SK-N-SH treated with all-trans-retinoic acid at 6 μM for 48 hours (cell line): ENCODE results near the gene TRIM8.

Source experiments
- ATAC-seq: fragments of 200-7000 bp; cut with Tn5 transposase; 3 replicates; pipeline ENCODE4 v1.9.1; 2020; ENCODE audit warnings: mild to moderate bottlenecking, moderate library complexity
- ARNTL ChIP-seq: fragments of 450-650 bp; formaldehyde crosslinking; IDR thresholded peaks from 2 replicates; pipeline ENCODE4 v1.5.0; 2020; ENCODE audit warnings: low read depth, mild to moderate bottlenecking, moderate library complexity, borderline replicate concordance
- BACH2 ChIP-seq: fragments of 250-450 bp; sonication (Bioruptor Pico); IDR thresholded peaks from 2 replicates; pipeline ENCODE4 v1.9.0; 2021; ENCODE audit warnings: mild to moderate bottlenecking, borderline replicate concordance
- CSDC2 ChIP-seq: fragments of 250-450 bp; sonication (Bioruptor Pico); IDR thresholded peaks from 2 replicates; pipeline ENCODE4 v1.5.0; 2020; ENCODE audit warnings: mild to moderate bottlenecking, moderate library complexity
- CSRNP3 ChIP-seq: fragments of 250-450 bp; sonication (Bioruptor Pico); IDR thresholded peaks from 2 replicates; pipeline ENCODE4 v1.5.1; 2021; ENCODE audit warnings: mild to moderate bottlenecking, moderate library complexity
- ESRRG ChIP-seq: fragments of 250-450 bp; sonication (Bioruptor Pico); IDR thresholded peaks from 2 replicates; pipeline ENCODE4 v1.6.1; 2021; ENCODE audit warnings: mild to moderate bottlenecking
- GLIS3 ChIP-seq: fragments of 250-450 bp; sonication (Bioruptor Pico); IDR thresholded peaks from 2 replicates; pipeline ENCODE4 v1.5.0; 2020; ENCODE audit warnings: mild to moderate bottlenecking, moderate library complexity
- ISL1 ChIP-seq: fragments of 250-450 bp; sonication (Bioruptor Pico); IDR thresholded peaks from 2 replicates; pipeline ENCODE4 v2.1.2; 2022; ENCODE audit warnings: mild to moderate bottlenecking, moderate library complexity
- PATZ1 ChIP-seq: fragments of 250-450 bp; sonication (Bioruptor Pico); IDR thresholded peaks from 2 replicates; pipeline ENCODE4 v1.8.0; 2020; ENCODE audit warnings: mild to moderate bottlenecking, moderate library complexity, borderline replicate concordance
- POU6F1 ChIP-seq: fragments of 250-450 bp; sonication (Bioruptor Pico); IDR thresholded peaks from 2 replicates; pipeline ENCODE4 v1.8.0; 2021; ENCODE audit warnings: low read depth, mild to moderate bottlenecking, moderate library complexity, borderline replicate concordance
- PPARA ChIP-seq: fragments of 250-450 bp; sonication (Bioruptor Pico); IDR thresholded peaks from 2 replicates; pipeline ENCODE4 v1.5.0; 2020; ENCODE audit warnings: mild to moderate bottlenecking, borderline replicate concordance
- RARB ChIP-seq: fragments of 250-450 bp; sonication (Bioruptor Pico); IDR thresholded peaks from 2 replicates; pipeline ENCODE4 v1.8.0; 2021; ENCODE audit warnings: mild to moderate bottlenecking, moderate library complexity
- SNAI2 ChIP-seq: fragments of 250-450 bp; sonication (Bioruptor Pico); IDR thresholded peaks from 2 replicates; pipeline ENCODE4 v1.5.0; 2020; ENCODE audit warnings: mild to moderate bottlenecking, moderate library complexity
- TCF4 ChIP-seq: fragments of 250-450 bp; sonication (Bioruptor Pico); IDR thresholded peaks from 2 replicates; pipeline ENCODE4 v1.8.0; 2021; ENCODE audit warnings: mild to moderate bottlenecking, moderate library complexity, borderline replicate concordance
- TOX ChIP-seq: fragments of 250-450 bp; sonication (Bioruptor Pico); IDR thresholded peaks from 2 replicates; pipeline ENCODE4 v1.8.0; 2021; ENCODE audit warnings: mild to moderate bottlenecking, moderate library complexity, borderline replicate concordance
- ZC3H10 ChIP-seq: fragments of 250-450 bp; sonication (Bioruptor Pico); IDR thresholded peaks from 2 replicates; pipeline ENCODE4 v1.5.1; 2021; ENCODE audit warnings: mild to moderate bottlenecking, moderate library complexity
- ZFP3 ChIP-seq: fragments of 250-450 bp; sonication (Bioruptor Pico); IDR thresholded peaks from 2 replicates; pipeline ENCODE4 v1.5.0; 2020; ENCODE audit warnings: mild to moderate bottlenecking, moderate library complexity
- ZFP30 ChIP-seq: fragments of 450-650 bp; formaldehyde crosslinking; IDR thresholded peaks from 2 replicates; pipeline ENCODE4 v1.5.0; 2022; ENCODE audit warnings: mild to moderate bottlenecking, moderate library complexity
- ZNF565 ChIP-seq: fragments of 450-650 bp; formaldehyde crosslinking; conservative IDR thresholded peaks from 2 replicates; pipeline ENCODE4 v1.5.0; 2020; ENCODE audit warnings: low read depth, mild to moderate bottlenecking, moderate library complexity
- ZNF70 ChIP-seq: fragments of 450-650 bp; formaldehyde crosslinking; IDR thresholded peaks from 2 replicates; pipeline ENCODE4 v1.5.0; 2020; ENCODE audit warnings: mild to moderate bottlenecking, moderate library complexity
- ZNF8 ChIP-seq: fragments of 450-650 bp; formaldehyde crosslinking; IDR thresholded peaks from 2 replicates; pipeline ENCODE4 v1.5.0; 2020; ENCODE audit warnings: mild to moderate bottlenecking, moderate library complexity
- TF ChIP-seq, protein P1 (sequence below): fragments of 250-450 bp; sonication (Bioruptor Pico); IDR thresholded peaks from 2 replicates; pipeline ENCODE4 v1.5.1; 2020; ENCODE audit warnings: low read depth, mild to moderate bottlenecking, moderate library complexity

TRIM8 gene

GRCh38 chr10:102648269-102648888, 4.1 kb downstream of the TRIM8 start:
- no peak for ATAC-seq
- TF ChIP-seq ESRRG (CRISPR knock-in tag) (no peak), RARB (CRISPR knock-in tag) (no peak), TCF4 (CRISPR knock-in tag) (no peak), ZNF70 (CRISPR knock-in tag) (no peak), BACH2 (CRISPR knock-in tag) (no peak), SNAI2 (no peak), ISL1 (CRISPR knock-in tag) (no peak), ZFP30 (CRISPR knock-in tag) (no peak), ZC3H10 (CRISPR knock-in tag) (no peak), ARNTL (no peak), ZNF8 (CRISPR knock-in tag) (no peak), PPARA (CRISPR knock-in tag) (no peak), ZNF565 (no peak), CSDC2 (CRISPR knock-in tag) (no peak), POU6F1 (CRISPR knock-in tag) (no peak)
- TF ChIP-seq, protein P1, sequence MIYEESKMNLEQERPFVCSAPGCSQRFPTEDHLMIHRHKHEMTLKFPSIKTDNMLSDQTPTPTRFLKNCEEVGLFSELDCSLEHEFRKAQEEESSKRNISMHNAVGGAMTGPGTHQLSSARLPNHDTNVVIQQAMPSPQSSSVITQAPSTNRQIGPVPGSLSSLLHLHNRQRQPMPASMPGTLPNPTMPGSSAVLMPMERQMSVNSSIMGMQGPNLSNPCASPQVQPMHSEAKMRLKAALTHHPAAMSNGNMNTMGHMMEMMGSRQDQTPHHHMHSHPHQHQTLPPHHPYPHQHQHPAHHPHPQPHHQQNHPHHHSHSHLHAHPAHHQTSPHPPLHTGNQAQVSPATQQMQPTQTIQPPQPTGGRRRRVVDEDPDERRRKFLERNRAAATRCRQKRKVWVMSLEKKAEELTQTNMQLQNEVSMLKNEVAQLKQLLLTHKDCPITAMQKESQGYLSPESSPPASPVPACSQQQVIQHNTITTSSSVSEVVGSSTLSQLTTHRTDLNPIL = no peak
- TF ChIP-seq, all 23 proteins: peak for 0

DNA sequence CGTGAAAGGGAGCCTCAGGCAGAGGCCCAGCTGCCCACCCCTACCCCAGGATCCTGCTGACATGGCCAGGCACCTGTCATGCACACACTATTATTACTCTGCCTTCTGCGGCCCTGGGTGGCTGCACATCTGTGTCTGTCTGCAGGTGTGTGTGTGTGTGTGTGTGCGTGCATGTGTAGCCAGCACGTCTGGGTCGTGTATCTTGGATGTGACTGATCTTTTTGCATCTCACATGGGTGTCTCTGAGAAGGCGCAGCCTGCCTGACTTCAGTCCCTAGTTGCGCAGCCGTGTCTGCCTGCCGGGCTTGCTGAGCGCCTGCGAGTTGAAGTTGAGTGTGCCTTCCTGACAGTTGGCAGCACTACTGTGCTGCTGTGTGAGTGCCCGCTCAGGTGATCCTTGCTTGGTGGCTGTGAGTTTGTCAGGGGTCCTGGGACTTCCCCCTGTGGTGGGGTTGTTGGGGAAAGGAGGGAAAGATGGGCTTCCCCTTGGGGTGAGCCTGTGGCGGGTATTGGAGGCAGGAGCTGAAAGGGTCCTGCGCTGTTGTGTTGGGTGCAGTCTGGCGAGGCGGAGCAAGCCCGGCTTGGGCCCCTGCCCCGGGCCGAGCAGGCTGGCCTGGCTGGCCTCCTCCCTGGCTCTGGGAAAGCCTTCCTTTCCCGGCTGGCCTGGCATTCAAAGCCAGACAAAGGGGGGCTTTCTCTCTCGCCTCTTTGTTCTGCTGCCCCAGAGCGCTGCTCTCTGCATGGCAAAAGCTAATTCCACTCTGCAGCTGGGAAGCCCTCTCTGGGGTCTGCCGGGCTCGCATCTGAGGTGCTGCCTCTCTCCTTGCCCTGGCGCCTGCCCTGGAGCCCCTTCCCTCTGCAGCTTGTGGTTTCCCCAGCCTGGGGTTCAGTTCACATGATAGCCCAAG, 4.9 kb downstream of the TRIM8 start:
- no peak for ATAC-seq
- TF ChIP-seq ARNTL = no peak

GRCh38 chr10:102649797-102650654, 5.7 kb downstream of the TRIM8 start:
- TF ChIP-seq ZFP3 (CRISPR knock-in tag) (no peak), ARNTL (no peak), ZFP30 (CRISPR knock-in tag) (no peak), PPARA (CRISPR knock-in tag) (no peak), TOX (CRISPR knock-in tag) (no peak)

GRCh38 chr10:102650655-102651454, 6.6 kb downstream of the TRIM8 start:
- ATAC-seq = no peak
- TF ChIP-seq CSRNP3 (CRISPR knock-in tag) (no peak), POU6F1 (CRISPR knock-in tag) (no peak), ARNTL (no peak), TOX (CRISPR knock-in tag) (no peak), GLIS3 (CRISPR knock-in tag) (no peak), ISL1 (CRISPR knock-in tag) (no peak), PPARA (CRISPR knock-in tag) (no peak), ESRRG (CRISPR knock-in tag) (no peak), PATZ1 (CRISPR knock-in tag) (no peak), ZNF8 (CRISPR knock-in tag) (no peak), ZC3H10 (CRISPR knock-in tag) (no peak), ZFP3 (CRISPR knock-in tag) (no peak), CSDC2 (CRISPR knock-in tag) (no peak), ZNF70 (CRISPR knock-in tag) (no peak), SNAI2 (no peak), BACH2 (CRISPR knock-in tag) (no peak)
- TF ChIP-seq, protein P1 = no peak

More at GRCh38 chr10:102649797-102650654, 5.7 kb downstream of the TRIM8 start:
- ATAC-seq = no peak
